ENCODE data around the gene MAN1C1.

The MAN1C1 gene

GRCh38 chr1:25765923-25766589 lies 149.5 kb downstream of the MAN1C1 start:
- Histone ChIP-seq H3K4me1 (ENCODE audit: low read depth, poor library complexity, severe bottlenecking) (peaks cover 66% of the 10 kb centered on the region), H4K20me1 (ENCODE audit: insufficient read depth) (no peaks in the 10 kb centered on the region), H3K27me3 (ENCODE audit: insufficient read depth, low read depth) (no peaks in the 10 kb centered on the region), H3K4me2 (peak overlapping the region; percentile 98), H3K9ac (peak overlapping the region; percentile 61), H3K79me2 (ENCODE audit: insufficient read depth, low read depth) (no peaks in the 10 kb centered on the region), H3K4me3 (IDR thresholded peaks at IDR 0.05; ENCODE audit: insufficient read depth, low read depth, low read length) (no peak overlapping the region), H2AFZ (ENCODE audit: low read depth) (peak overlapping the region; percentile 35; the same call in 1 of the 2 replicates), H3K27ac (peak overlapping the region; percentile 98), H3K36me3 (ENCODE audit: insufficient read depth) (no peaks in the 10 kb centered on the region)
- no peak for TF ChIP-seq CTCF (conservative IDR thresholded peaks at IDR 0.05; ENCODE audit: low read depth, low read length)

- peaks cover 74% of the 10 kb centered on the region for H3K4me1 ChIP-seq (ENCODE audit: low read depth, poor library complexity, severe bottlenecking)
- peak overlapping the region; percentile 61 for H3K9ac ChIP-seq
- peak overlapping the region; percentile 98 for H3K4me2 ChIP-seq
These were observed 150.3 kb downstream of the MAN1C1 start for GRCh38 chr1:25766721-25767436.

GRCh38 chr1:25767437-25767770 lies 150.8 kb downstream of the MAN1C1 start:
- Histone ChIP-seq H3K4me2 (no peak overlapping the region), H3K79me2 (ENCODE audit: insufficient read depth, low read depth) (no peaks in the 10 kb centered on the region), H3K9ac (no peak overlapping the region), H3K36me3 (ENCODE audit: insufficient read depth) (no peaks in the 10 kb centered on the region), H2AFZ (ENCODE audit: low read depth) (no peak overlapping the region), H4K20me1 (ENCODE audit: insufficient read depth) (no peaks in the 10 kb centered on the region), H3K27ac (peak overlapping the region; percentile 66), H3K4me1 (ENCODE audit: low read depth, poor library complexity, severe bottlenecking) (peaks cover 80% of the 10 kb centered on the region), H3K27me3 (ENCODE audit: insufficient read depth, low read depth) (no peaks in the 10 kb centered on the region), H3K4me3 (IDR thresholded peaks at IDR 0.05; ENCODE audit: insufficient read depth, low read depth, low read length) (no peak overlapping the region)
- no peak for TF ChIP-seq CTCF (conservative IDR thresholded peaks at IDR 0.05; ENCODE audit: low read depth, low read length)

More at GRCh38 chr1:25766721-25767436, 150.3 kb downstream of the MAN1C1 start:
- H3K27me3 ChIP-seq (ENCODE audit: insufficient read depth, low read depth), result no peaks in the 10 kb centered on the region
- no peaks in the 10 kb centered on the region for H3K36me3 ChIP-seq (ENCODE audit: insufficient read depth)
- peak overlapping the region; percentile 98 for H3K27ac ChIP-seq
- H4K20me1 ChIP-seq (ENCODE audit: insufficient read depth), result no peaks in the 10 kb centered on the region
- no peak for TF ChIP-seq CTCF (conservative IDR thresholded peaks at IDR 0.05; ENCODE audit: low read depth, low read length)
- H2AFZ ChIP-seq (ENCODE audit: low read depth), result no peak overlapping the region
- H3K4me3 ChIP-seq (IDR thresholded peaks at IDR 0.05; ENCODE audit: insufficient read depth, low read depth, low read length), result no peak overlapping the region
- no peaks in the 10 kb centered on the region for H3K79me2 ChIP-seq (ENCODE audit: insufficient read depth, low read depth)

GRCh38 chr1:25768999-25769398 lies 152.4 kb downstream of the MAN1C1 start:
- no peaks in the 10 kb centered on the region for H3K79me2 ChIP-seq (ENCODE audit: insufficient read depth, low read depth)
- H2AFZ ChIP-seq (ENCODE audit: low read depth), result no peak overlapping the region
- no peaks in the 10 kb centered on the region for H3K27me3 ChIP-seq (ENCODE audit: insufficient read depth, low read depth)
- no peak overlapping the region; the same call in 1 of the 2 replicates for H3K9ac ChIP-seq
- no peak overlapping the region for H3K4me2 ChIP-seq
- H3K4me1 ChIP-seq (ENCODE audit: low read depth, poor library complexity, severe bottlenecking), result peaks cover 89% of the 10 kb centered on the region
- H4K20me1 ChIP-seq (ENCODE audit: insufficient read depth), result no peaks in the 10 kb centered on the region
- no peak overlapping the region; the same call in 1 of the 2 replicates for H3K27ac ChIP-seq
- no peaks in the 10 kb centered on the region for H3K36me3 ChIP-seq (ENCODE audit: insufficient read depth)
- TF ChIP-seq CTCF (conservative IDR thresholded peaks at IDR 0.05; ENCODE audit: low read depth, low read length), result no peak
- H3K4me3 ChIP-seq (IDR thresholded peaks at IDR 0.05; ENCODE audit: insufficient read depth, low read depth, low read length), result no peak overlapping the region
